C4-2B (cell line): ENCODE data around the gene SRGAP2.
"Not testable (repeated sequence)": the region's sequence is repeated elsewhere in the genome, so short reads cannot be mapped to it uniquely, and the experiment has no call there.

ENCODE experiments used
- ZFX ChIP-seq: fragments of 450-650 bp; IDR thresholded peaks from 2 replicates; pipeline ENCODE4 v1.6.1; 2017
- TF ChIP-seq, protein P1 (sequence below): fragments of 450-650 bp; conservative IDR thresholded peaks from 2 replicates; pipeline ENCODE4 v1.5.1; 2017; ENCODE audit warnings: mild to moderate bottlenecking

GRCh38 chr1:206218765-206219164 is 15.4 kb downstream of the SRGAP2 start:
- TF ChIP-seq, protein P1, sequence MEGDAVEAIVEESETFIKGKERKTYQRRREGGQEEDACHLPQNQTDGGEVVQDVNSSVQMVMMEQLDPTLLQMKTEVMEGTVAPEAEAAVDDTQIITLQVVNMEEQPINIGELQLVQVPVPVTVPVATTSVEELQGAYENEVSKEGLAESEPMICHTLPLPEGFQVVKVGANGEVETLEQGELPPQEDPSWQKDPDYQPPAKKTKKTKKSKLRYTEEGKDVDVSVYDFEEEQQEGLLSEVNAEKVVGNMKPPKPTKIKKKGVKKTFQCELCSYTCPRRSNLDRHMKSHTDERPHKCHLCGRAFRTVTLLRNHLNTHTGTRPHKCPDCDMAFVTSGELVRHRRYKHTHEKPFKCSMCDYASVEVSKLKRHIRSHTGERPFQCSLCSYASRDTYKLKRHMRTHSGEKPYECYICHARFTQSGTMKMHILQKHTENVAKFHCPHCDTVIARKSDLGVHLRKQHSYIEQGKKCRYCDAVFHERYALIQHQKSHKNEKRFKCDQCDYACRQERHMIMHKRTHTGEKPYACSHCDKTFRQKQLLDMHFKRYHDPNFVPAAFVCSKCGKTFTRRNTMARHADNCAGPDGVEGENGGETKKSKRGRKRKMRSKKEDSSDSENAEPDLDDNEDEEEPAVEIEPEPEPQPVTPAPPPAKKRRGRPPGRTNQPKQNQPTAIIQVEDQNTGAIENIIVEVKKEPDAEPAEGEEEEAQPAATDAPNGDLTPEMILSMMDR = not testable (repeated sequence)
- not testable (repeated sequence) for TF ChIP-seq ZFX
